CD4-positive, alpha-beta T cell treated with Interleukin-12 subunit alpha and Interleukin-12 subunit beta, for 1 hour (primary cell): Measurements from ENCODE around the gene DNM2.

ENCODE experiments used
- DNase-seq: peaks from one replicate; pipeline ENCODE4 v3.0.0-alpha.2; 2020

Gene DNM2

GRCh38 chr19:10691178-10691881 lies 26.5 kb upstream of the DNM2 start:
- no peak for DNase-seq

GRCh38 chr19:10691883-10692282 lies 26.0 kb upstream of the DNM2 start:
- DNase-seq: no peak

- DNase-seq: no peak
These were observed 25.1 kb upstream of the DNM2 start for GRCh38 chr19:10692673-10693264.

- no peak for DNase-seq
These were observed 23.1 kb upstream of the DNM2 start for GRCh38 chr19:10694706-10695307.

- DNase-seq: peak; percentile 91
These were observed 22.2 kb upstream of the DNM2 start for GRCh38 chr19:10695401-10696398.

- DNase-seq: peak; percentile 76
These were observed 18.1 kb upstream of the DNM2 start for GRCh38 chr19:10699650-10700335.

- no peak for DNase-seq
These were observed 15.8 kb upstream of the DNM2 start for GRCh38 chr19:10701955-10702525.

- no peak for DNase-seq
These were observed 10.9 kb upstream of the DNM2 start for GRCh38 chr19:10706990-10707389.

GRCh38 chr19:10707440-10707839 lies 10.4 kb upstream of the DNM2 start:
- DNase-seq: no peak

GRCh38 chr19:10708291-10708690 lies 9.6 kb upstream of the DNM2 start:
- no peak for DNase-seq

- no peak for DNase-seq
These were observed 5.8 kb upstream of the DNM2 start for GRCh38 chr19:10712045-10712444.

GRCh38 chr19:10712754-10713153 lies 5.1 kb upstream of the DNM2 start:
- DNase-seq: no peak

GRCh38 chr19:10713317-10713716 lies 4.6 kb upstream of the DNM2 start:
- DNase-seq: no peak

- DNase-seq: no peak
These were observed 874 bp upstream of the DNM2 start for GRCh38 chr19:10717054-10717355.

- peak; percentile 55 for DNase-seq
These were observed 622 bp downstream of the DNM2 start for GRCh38 chr19:10718205-10719196.

GRCh38 chr19:10719466-10719961 lies 1.6 kb downstream of the DNM2 start:
- no peak for DNase-seq

- DNase-seq: no peak
These were observed 2.8 kb downstream of the DNM2 start for GRCh38 chr19:10720607-10721125.

- DNase-seq: no peak
These were observed 5.7 kb downstream of the DNM2 start for GRCh38 chr19:10723591-10723990.

- no peak for DNase-seq
These were observed 6.7 kb downstream of the DNM2 start for GRCh38 chr19:10724573-10725071.

- no peak for DNase-seq
These were observed 7.5 kb downstream of the DNM2 start for GRCh38 chr19:10725415-10725814.
